GM21737 (cell line): ENCODE data around the gene KIAA1217.
"Not testable (repeated sequence)": the region's sequence is repeated elsewhere in the genome, so short reads cannot be mapped to it uniquely, and the experiment has no call there.

ENCODE experiments used
- ATAC-seq: cut with Tn5 transposase; IDR thresholded peaks from one replicate; pipeline ENCODE4 v1.9.1; 2021; ENCODE audit warnings: mild to moderate bottlenecking, moderate library complexity; ENCODE audit not compliant: unreplicated experiment

The KIAA1217 gene

GRCh38 chr10:24462291-24462813 lies 253.4 kb downstream of the KIAA1217 start:
- no peak for ATAC-seq

- ATAC-seq: no peak
Measured at GRCh38 chr10:24462889-24463552, 254.1 kb downstream of the KIAA1217 start.

- ATAC-seq: no peak
Measured at GRCh38 chr10:24463611-24464426, 254.9 kb downstream of the KIAA1217 start.

GRCh38 chr10:24465124-24465874 lies 256.4 kb downstream of the KIAA1217 start:
- no peak for ATAC-seq

GRCh38 chr10:24465891-24466818 lies 257.2 kb downstream of the KIAA1217 start:
- ATAC-seq: peak; percentile 46

GRCh38 chr10:24467136-24467535 lies 258.2 kb downstream of the KIAA1217 start:
- ATAC-seq: no peak

- no peak for ATAC-seq
Measured at GRCh38 chr10:24467605-24468004, 258.7 kb downstream of the KIAA1217 start.

- ATAC-seq: no peak
Measured at GRCh38 chr10:24468281-24468751, 259.4 kb downstream of the KIAA1217 start.

- ATAC-seq: no peak
Measured at GRCh38 chr10:24469993-24470392, 261.1 kb downstream of the KIAA1217 start.

- no peak for ATAC-seq
Measured at GRCh38 chr10:24475598-24475997, 266.7 kb downstream of the KIAA1217 start.

- no peak for ATAC-seq
Measured at GRCh38 chr10:24476913-24477701, 268.2 kb downstream of the KIAA1217 start.

GRCh38 chr10:24477915-24478314 lies 269.0 kb downstream of the KIAA1217 start:
- ATAC-seq: no peak

GRCh38 chr10:24479806-24480205 lies 270.9 kb downstream of the KIAA1217 start:
- ATAC-seq: no peak

GRCh38 chr10:24480447-24480846 lies 271.5 kb downstream of the KIAA1217 start:
- no peak for ATAC-seq

GRCh38 chr10:24481241-24481640 lies 272.3 kb downstream of the KIAA1217 start:
- no peak for ATAC-seq

- not testable (repeated sequence) for ATAC-seq
Measured at GRCh38 chr10:24482713-24483112, 273.8 kb downstream of the KIAA1217 start.

- no peak for ATAC-seq
Measured at GRCh38 chr10:24483701-24484100, 274.8 kb downstream of the KIAA1217 start.

GRCh38 chr10:24484771-24485170 lies 275.8 kb downstream of the KIAA1217 start:
- no peak for ATAC-seq

GRCh38 chr10:24485304-24485703 lies 276.4 kb downstream of the KIAA1217 start:
- ATAC-seq: no peak
